Activated CD4-positive, alpha-beta T cell treated with anti-CD3 and anti-CD28 coated beads, Interleukin-2, amount 50 U/mL, for 24 hours (primary cell): ENCODE data around the gene AARSD1.
"Not testable (repeated sequence)": the region's sequence is repeated elsewhere in the genome, so short reads cannot be mapped to it uniquely, and the experiment has no call there.

Experiments
- DNase-seq, 2 donors: peaks; one replicate each; pipeline ENCODE4 v3.0.0-alpha.2; 2020; ENCODE audit warnings: low read depth in 1 of 2, low spot score in 1 of 2

Gene AARSD1, protein sequence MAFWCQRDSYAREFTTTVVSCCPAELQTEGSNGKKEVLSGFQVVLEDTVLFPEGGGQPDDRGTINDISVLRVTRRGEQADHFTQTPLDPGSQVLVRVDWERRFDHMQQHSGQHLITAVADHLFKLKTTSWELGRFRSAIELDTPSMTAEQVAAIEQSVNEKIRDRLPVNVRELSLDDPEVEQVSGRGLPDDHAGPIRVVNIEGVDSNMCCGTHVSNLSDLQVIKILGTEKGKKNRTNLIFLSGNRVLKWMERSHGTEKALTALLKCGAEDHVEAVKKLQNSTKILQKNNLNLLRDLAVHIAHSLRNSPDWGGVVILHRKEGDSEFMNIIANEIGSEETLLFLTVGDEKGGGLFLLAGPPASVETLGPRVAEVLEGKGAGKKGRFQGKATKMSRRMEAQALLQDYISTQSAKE

DNA sequence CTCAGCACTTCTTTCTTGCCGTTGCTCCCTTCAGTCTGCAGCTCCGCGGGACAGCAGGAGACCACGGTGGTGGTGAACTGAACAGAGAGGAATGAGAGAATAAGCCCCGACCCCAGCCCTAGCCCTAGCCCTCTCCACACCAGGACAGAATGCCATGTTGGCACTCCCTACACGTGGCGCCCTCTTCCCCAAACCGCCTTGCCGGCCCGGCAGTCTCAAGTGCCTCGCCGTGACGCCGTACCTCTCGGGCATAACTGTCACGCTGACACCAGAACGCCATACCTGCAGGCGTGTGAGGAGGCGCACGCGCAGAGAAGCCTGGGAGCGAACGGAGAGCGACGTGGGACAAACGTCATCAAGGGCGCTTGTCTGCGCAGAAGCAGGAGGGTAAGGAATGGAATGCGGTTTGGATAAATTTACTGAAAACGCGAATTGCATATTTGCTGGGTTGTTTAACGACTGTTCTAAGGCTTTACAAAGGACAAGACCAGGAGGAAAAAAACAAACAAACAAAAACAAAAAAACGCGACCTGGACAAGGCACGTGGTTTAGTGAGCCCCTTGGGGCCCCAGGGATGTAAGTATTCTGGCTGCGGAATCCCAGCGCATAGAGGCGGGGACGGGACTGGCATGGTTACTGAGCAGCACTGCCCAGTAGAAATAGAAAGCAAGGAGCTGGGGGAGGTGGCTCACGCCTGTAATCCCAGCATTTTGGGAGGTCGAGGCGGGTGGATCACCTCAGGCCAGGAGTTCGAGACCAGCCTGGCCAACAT lies at the start of gene AARSD1:
Gene AARSD1, minus strand, starts transcription at position 294 of the 772 bp plus-strand sequence. Its CDS starts 14 bp downstream, at position 280.
- peak; percentile 70 to 88 for DNase-seq

DNA sequence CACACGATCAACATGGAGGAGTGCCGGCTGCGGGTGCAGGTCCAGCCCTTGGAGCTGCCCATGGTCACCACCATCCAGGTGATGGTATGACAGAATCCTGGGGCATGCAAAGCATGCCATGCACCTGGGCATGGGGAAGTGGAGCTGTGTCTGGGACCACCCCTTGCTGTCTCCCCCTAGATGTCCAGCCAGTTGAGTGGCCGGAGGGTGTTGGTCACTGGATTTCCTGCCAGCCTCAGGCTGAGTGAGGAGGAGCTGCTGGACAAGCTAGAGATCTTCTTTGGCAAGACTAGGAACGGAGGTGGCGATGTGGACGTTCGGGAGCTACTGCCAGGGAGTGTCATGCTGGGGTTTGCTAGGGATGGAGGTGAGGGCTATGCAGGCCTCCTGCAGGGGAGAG lies 49.0 kb upstream of the AARSD1 start:
- no peak for DNase-seq

DNA sequence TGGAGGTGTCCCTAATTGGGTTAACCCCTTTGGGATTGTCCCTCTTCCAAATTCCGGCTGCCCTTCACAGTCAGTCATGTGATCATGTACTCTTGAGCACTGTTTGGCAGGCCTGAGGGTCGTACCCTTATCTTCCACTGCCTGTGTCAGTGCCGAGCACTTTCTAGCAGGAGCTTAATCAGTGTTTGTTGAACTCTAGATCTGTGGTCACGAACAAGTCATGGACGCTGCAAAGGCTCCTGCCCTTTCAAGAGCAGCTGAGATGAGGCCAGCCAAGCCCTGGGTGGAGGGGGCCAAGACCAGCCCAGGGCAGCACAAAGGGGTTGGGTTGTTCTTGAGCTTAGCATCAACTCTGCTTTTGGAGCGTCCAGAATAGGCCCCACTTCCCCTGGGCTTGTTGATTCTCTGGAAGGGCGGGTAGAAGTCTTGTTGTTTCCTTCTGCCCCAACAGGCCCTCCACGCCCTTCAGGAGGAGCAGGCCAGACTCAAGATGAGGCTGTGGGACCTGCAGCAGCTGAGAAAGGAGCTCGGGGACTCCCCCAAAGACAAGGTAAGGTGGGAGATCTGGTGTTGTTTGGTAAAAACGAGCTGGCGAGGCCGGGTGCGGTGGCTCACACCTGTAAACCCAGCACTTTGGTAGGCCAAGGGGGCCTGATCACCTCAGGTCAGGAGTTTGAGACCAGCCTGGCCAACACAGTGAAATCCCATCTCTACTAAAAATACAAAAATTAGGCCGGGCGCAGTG lies 47.6 kb upstream of the AARSD1 start:
- DNase-seq: no peak

DNA sequence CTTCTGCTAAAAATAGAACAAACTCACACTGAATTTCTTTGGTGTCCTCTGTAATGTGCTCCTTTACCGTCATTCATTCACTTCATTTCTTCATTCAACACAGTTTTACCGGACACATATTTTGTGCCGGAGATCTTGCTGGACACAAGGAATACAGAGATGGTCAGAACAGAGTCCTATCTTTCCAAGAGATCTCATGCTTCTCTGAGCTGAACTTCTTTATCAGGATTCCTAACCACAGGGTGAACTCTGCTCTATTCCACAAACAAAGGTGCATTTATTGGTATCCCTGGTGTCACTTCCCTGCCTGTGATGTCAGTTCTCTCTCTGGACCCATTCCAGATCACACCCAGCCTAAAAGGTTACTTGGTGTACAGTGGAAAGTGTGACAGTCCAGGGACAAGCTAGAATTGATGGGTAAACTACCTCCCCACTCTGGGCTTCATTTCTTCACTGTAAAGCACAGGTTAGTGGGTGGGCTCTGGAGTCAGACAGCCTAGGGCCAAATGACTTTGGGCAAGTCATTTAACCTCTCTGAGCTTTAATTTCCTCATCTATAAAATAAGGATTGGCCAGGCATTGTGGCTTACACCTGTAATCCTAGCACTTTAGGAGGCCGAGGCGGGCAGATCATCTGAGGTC lies 46.5 kb upstream of the AARSD1 start:
- DNase-seq: no peak

DNA sequence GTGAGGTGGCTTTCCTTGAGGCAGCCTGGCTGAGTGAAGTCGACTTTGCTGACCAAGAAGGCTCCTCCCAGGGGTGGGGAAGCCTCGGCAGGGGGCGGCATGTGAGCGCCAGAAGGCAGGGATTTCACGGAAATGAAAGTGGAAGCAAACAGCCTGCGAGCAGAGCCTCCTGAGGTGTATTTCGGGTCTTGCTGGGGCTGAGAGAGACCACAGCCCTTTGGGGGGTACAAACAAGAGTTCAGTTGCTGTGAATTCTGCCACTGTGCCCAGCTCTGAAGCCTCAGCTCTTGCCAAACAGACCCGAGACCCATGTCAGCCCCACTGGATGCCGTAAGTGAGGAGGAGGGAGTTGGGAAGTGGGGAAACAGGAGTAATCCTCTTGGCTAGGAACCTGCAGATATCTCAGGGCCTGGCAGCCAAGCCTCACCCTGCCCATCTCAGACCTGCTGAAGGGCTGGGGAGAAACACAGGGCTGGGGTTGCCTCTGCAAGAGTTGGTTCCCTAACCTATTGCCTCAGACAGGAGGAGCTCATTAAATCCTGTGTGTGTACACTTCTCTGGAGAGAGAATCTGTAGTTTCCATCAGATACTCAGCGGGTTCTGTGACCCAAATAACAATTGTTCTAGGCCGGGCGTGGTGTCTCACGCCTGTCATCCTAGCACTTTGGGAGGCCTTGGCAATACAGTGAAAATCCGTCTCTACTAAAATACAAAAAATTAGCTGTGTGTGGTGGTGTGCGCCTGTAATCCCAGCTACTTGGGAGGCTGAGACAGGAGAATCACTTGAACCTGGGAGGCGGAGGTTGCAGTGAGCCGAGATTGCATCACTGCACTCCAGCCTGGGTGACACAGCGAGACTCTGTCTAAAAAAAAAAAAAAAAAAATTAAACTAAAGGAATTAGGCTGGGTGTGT lies 42.6 kb upstream of the AARSD1 start, which contains the start of gene IFI35:
Gene IFI35, plus strand, starts transcription at position 146 of the 913 bp plus-strand sequence. Its CDS starts 164 bp downstream, at position 310.
- DNase-seq: peak; percentile 69 to 83

DNA sequence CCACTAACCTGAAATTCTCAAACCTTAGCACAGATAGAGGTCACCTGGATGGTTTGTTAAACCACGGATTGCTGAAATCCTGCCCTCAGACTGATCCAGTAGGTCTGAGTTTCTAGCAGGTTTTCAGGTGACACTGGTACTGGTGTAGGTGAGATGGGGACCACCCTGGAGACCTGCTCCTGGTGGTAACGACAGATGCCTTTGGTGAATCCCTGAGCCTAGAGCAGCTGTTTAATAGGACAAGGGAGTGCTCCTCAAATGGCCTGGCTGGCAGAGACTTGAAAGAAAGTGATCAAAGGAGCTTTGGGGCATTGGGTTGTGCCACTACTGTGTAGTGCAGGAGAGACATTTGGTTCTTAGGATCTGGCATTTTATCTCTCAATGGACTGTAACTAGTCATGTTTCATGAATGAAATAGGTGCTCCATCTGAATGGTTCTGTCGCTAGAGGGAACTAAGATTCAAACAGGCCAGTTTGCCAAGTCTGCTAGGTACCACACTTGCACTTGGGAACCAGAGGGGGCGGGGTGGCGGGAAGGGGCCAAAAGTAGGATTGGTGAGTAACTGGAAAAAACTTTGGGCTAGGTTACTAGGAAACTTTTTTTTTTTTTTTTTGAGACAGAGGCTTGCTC lies 39.4 kb upstream of the AARSD1 start:
- DNase-seq: no peak

DNA sequence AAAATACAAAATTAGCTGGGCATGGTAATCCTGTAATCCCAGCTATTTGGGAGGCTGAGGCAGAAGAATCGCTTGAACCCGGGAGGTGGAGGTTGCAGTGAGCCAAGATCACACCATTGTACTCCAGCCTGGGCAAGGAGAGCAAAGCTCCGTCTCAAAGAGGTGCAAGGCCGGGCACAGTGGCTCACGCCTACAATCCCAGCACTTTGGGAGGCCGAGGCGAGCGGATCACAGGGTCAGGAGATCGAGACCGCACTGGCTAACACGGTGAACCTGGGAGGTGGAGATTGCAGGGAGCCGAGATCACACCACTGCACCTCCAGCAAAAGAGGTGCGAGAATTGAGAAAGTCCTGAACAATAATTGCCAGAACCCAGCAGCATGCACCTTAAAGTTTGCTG lies 36.6 kb upstream of the AARSD1 start:
- not testable (repeated sequence) for DNase-seq

DNA sequence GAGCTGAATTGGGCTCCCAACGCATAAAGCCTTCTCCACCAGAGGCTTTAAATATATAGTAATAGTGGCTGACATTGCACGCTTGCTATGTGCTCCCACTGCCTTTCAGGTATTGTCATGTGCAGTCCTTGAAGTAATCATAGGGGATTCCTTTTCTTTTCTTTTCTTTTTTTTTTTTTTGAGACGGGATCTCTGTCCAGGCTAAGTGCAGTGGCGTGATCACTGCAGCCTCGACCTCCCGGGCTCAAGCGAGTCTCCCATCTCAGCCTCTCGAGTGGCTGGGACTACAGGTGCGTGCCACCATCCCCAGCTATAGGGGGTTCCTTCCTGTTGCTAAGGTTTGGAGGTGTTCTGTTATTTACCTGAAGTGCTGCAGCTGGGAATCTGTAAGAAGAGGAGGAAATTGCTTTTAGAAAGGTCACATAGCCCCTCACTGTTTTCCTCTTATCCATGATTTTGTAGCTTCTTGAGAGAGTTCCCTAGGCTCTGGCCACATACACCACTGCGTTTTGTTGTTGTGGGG lies 34.8 kb upstream of the AARSD1 start:
- no peak for DNase-seq

DNA sequence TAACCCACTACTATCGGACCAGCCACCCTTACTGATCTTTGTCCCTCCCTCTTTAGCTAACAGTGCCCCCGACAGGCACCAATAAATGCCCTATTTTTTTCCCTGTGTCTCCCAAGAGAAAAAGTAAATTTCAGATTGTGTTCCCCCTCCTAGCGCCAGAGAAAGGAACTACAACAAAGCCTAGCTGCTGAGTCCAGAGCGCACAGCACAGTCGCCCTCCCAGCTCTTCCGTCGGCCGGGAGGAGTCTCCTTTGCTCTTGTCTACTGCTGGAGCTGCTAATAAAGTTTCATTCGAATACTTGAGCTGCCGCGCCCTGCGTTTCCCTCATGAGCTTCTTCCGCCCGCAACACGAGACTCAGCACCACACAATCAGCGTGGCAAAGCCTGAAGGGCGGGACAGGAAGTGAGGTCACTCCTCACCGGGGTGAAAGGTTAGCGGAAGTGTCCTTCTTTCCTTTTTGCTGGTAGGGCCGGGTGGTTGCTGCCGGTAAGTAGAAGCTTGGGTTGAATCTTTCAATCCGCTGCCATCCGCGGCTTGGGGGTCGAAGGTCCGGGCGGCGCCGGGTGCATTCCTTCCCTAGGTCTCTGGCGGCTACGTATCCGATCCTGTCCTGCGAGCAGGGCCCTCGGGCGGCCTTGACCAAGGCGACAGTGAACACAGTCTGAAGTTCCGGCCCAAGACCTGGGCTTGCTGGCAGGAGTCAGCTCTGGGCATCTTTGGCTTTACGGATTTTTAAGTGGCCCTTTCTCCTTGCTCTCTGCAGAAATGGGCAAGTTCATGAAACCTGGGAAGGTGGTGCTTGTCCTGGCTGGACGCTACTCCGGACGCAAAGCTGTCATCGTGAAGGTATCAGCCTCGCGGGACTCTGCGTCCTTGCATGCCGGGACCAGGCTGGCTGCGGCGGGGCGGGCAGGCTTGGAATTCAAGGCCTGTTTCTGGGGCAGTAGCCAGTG lies 34.0 kb upstream of the AARSD1 start, which contains the start of gene RPL27:
Gene RPL27, plus strand, starts transcription at position 436 of the 955 bp plus-strand sequence. Its CDS starts 332 bp downstream, at position 768.
- peak; percentile 95 to 96 for DNase-seq

DNA sequence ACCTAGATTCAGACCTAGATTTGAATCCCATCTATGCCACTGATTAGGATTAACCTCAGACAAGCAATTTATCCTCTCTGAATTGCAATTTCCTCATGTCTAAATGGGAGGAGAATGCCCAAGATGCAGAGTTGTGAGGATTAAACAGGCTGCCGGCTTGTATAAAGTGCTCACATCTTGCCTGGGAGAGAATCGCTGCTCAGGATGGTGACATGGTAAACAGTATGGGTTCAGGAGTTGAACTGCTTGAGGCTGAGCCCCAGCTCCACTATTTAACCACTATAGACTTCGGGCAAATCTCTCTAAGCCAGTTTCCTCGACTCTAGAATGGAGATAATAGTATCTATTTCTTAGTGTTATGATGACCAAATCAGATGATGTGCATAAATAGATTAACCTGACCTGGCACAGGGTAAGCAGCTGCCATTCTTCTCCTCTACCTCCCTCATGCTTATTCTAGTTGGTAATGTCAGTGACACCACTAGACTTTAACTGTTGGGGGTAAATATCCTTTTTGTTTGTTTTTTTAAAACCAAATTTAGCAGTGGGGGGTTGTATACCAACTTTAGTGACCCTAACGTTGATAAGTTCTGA lies 33.2 kb upstream of the AARSD1 start:
- no peak for DNase-seq

DNA sequence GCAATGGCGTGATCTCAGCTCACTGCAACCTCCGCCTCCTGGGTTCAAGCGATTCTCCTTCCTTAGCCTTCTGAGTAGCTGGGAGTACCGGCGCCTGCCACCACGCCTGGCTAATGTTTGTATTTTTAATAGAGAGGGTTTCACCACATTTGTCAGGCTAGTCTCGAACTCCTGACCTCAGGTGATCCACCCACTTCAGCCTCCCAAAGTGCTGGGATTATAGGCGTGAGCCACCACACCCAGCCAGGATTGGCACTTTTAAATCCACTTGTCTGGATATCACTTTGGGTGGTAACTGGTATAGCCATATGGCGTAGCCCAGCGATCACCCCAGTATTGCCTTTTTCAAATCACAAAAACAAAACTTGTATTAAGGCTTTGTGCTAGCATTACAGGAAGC lies 29.7 kb upstream of the AARSD1 start:
- not testable (repeated sequence) for DNase-seq

DNA sequence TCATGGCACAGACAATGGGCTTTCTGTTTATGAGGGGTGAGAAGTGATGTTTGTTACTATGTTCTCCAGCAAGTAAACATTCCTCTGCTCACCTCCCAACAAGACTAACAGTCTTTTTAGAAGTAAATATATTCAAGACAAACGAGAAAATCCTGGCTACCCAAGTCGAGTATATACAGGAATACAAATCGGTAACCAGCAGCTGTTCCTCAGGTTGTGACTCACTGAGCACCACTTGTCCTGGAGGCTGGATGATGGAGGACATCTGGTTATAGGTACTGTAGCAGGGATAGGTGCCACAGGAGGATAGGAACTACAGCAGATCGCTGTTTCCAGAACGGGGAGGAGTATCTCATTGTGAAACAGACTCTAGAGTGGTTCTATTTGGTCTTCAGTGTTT lies 28.6 kb upstream of the AARSD1 start:
- DNase-seq: no peak

DNA sequence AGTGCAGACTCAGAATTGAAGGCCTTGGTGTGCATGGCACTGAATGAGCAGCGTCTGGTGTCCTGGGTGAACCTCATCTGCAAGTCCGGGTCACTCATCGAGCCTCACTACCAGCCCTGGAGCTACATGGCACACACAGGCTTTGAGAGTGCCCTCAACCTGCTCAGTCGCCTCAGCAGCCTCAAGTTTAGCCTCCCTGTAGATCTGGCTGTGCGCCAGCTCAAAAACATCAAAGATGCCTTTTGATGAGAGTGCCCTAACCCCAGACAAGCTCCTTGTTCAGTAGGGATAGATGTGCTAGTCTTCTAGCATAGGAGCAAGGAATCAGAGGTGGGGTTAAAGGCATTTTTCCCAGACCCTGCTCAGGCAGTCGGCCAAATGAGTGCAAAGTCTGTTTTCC lies 27.2 kb upstream of the AARSD1 start:
- no peak for DNase-seq

DNA sequence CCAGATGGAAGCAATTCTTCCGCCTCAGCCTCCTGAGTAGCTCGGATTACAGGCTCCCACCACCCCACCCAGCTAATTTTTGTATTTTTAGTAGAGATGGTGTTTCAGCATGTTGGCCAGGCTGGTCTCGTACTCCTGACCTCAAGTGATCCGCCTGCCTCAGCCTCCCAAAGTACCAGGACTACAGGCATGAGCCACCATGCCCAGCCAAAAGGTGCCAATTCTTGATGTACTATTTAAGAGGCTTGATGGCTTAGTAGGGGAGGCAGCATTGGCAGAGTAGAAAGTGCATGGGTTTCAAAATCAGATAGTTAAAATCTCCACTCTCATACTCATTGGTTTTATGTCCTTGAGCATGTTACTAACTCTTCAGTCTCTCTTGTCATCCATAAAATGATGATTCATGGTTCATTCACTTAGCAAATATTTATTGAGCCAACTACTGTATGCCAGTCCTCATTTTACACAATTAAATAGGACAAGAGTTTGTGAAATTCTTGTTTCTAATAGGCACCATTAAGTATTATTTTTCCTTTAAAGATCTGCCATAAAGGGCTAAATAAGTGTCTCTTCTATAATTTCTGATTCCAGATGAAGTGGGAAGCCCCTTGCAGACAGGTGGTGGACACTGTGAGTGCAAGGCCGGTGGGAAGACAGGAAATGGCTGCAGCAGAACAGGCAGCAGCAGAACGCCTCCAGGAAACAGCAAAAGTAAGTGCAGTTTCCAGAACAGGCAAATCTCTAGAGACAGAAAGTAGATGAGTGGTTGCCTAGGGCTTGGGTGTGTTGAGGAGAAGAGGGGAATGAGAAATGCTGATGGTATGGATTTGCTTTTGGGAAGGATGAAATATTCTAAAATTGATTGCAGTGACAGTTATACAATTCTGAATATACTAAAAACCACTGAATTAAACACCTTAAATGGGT lies 25.7 kb upstream of the AARSD1 start:
- no peak for DNase-seq

DNA sequence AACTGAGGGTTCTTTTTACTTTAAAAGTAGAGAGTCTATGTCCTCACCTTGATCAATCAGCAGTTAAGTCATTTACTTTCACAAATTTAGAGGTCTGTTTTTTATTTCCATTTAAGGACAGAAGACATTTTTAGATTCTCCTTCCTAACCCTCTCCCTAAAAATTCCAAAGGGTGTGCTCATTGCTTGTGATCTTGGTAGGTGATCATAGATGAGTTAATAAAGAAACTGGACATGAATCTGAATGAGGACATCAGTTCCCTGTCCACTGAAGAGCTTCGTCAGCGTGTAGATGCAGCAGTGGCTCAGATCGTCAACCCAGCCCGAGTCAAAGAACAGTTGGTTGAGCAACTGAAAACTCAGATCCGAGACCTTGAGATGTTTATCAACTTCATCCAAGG lies 24.9 kb upstream of the AARSD1 start:
- DNase-seq: no peak

DNA sequence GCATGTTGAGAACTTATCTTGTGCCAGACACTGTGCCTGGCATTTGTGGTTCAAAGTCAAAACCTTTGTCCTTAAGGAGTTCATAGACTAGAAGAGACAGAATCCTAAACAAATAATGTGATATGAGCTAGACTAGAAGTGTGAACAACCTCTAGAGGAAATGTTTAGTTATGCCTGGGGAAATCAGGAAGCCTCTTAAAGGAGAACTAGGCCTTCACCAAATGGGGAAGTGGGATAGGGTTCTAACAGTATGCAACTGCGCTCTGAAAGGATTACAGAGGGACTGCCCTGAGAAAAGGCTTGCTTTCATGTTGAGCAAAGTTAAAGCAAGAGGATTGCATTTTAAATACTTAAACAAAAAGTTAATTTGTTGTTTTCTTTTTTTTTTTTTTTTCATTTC lies 21.0 kb upstream of the AARSD1 start:
- no peak for DNase-seq

DNA sequence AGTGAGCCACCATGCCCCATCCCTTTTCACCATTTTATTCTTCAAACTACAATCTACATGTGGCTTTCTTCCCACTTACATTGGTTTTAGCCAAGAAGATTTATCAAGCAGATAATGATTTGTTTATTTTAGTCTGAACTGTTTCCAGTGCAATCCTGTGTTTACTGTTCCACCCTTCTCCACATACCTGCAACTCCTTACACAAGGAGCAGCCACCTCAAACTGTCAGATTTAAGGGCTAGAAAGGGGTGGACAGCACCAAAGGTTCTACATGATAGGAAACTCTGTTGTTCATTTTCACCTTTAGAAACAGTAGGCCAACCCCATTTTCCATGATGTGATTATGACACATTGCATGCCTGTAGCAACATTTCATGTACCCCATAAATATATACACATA lies 18.0 kb upstream of the AARSD1 start:
- no peak for DNase-seq
